Measurements from ENCODE around the gene RASSF8.

The RASSF8 gene

DNA sequence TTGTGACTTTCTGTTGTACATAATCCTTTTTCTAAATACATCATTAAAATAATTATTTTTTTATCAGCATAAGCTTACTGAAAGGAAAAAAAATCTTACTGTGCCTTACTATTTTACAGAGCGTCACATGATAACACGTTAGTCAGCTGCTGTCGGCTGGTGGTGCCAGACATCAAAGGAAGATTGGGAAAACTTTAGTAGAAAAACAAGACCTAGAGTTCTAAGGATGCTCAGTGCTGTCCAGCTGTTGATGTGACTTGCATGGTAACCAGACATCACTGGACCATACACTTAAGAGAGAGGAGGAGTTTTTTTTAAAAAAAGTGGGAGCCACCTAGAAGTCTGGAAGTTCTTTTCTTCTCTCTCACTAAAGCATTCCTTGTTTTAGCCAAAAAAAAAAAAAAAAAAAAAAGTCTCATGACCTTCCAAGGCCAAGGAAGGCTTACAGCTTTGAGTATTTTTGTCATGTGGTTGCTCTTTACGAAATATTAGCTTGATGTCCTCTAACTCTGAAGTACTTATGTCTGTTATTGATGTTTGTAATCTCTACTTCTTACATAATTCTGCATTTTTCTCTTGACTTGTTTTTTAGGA, 4.5 kb downstream of the RASSF8 start:
- no peak for DNase-seq

DNA sequence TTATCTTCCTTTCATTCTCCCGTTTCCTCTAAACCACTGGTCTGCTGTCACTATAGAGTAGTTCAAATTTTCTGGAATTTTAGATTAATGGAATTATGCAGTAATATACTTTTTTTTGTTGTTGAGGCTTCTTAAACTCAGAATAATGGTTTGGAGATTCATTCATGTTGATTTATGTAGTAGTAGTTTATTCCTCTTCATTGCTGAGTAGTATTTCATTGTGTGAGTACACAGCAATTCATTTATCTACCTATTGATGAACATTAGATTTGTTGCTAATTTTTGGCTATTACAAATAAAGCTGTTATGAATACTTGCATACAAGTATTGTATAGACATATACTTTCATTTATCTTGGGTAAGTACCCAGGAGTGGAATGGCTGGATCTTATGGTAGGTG, 7.2 kb downstream of the RASSF8 start:
- DNase-seq = no peak

DNA sequence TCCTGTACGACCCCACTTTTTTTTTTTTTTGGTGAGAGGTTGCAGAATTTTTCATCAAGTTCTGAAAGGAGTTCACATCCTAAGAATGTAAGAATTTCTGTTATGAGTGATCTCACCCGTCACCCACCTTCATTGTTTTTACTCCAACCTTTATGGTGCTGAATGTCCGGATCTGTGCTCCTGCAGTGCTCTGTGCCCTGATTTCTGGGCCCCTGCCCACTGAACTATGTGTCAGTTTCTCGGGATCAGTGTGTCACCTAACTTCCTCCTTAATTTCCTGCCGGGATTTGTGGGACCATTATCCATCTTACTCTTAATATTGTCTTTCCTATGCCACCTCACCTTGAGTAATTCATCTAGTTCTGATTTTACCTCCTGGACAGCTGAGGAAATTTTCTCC, 11.6 kb downstream of the RASSF8 start:
- no peak for DNase-seq

DNA sequence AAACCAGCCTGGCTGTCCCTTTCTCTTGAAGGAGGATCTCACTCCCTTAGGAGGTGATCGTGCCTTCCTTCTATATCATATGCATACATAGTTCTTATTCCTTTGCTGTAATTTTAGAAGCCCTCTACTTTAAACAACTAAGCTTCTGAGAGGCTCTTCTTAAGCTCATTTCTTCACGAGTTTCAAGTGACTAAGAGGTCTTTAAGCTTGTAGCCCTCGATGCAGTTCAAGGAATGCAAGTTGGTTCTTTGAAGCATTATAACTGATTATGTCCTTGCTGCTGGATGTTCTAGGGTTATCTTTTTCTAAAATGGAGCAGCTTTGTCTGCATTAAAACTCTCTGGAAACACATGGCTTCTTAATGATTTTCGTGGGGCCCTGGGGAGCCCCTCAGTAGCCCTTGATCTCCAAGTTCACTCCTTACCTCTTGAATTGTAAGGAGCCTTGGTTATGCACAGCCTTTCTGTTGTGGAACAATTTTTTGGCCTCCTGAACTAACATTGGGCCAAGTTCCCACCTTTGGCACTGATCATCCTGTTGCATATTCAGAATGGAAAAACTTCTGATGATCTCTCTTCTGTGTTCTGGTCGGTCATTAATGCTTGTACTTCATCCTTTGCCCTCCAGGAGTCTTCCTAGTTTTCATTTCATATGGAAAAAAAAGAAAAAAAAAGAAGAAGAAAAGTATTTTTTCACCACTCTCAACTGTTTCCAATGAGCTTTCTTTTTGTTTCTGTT, 12.6 kb downstream of the RASSF8 start:
- no peak for DNase-seq

DNA sequence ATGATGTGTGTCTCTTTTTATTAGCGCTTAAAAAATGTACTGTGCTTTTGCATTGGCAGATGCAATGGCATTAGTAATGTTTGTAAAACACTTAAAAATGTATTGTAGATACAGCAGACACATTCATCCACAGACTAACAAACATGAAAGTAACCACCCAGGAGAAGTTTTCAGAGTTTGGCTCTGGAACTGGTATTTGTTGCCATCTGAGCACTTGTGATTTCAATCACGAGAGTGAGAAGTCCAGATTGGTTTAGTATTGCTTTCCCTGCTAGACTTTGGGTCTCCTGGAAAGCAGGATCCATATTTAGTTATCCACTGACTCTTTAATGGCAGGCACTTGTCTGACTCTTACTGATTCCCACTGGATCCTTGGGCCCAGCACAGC, 13.2 kb downstream of the RASSF8 start:
- no peak for DNase-seq

DNA sequence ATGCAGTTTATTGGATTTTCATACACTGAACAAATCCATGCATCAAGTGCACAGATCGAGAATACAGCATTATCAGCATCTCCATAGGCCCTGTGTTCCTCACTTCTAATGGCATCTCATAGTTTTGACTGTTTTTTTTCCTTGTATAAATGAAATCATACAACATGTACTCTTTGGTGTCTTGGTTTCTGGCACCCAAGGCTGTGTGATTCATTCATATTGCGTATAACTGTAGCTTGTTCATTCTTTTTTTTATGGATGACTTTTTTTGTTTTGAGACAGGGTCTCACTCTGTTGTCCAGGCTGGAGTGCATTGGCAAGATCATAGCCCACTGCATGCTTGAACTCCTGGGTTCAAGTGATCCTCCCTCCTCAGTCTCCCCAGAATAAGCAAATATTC, 14.3 kb downstream of the RASSF8 start:
- DNase-seq = no peak

DNA sequence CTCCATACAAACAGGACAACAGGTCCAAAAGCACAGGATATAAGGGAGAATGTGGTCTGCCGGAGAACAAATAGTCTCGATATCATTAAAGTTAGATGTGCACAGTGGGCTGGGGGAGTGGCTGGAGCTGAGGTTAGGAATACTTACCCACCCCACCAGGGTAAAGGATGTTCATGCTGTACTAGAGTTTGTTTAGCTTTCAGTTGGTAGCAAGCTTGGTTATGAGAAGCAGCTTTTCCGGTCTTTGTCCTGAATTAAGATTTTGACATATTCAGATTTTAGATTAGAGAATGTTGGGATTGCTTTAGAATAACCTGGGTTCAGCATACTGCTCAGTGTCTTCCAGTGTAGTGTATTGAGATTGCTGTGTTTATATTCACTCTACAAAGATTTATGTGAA, 16.7 kb downstream of the RASSF8 start:
- DNase-seq = no peak

DNA sequence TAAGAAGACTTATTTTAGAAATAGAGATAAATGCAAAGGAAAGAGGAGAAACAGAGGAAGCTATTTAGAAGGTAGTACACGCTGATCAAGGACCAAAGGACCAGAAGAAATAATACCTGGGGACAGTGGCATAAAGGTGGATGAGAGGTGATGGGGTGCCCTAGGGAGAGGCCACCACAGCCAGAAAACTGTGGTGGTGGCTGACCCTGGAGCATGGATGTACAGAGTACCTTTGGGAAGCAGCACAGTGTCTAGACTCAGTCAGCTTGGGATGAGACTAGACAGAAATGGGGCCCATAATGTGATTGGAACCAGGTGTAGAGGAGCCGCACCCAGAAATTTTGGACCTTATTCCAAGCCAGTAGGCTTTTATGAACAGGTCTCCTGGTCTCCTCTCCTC, 17.2 kb downstream of the RASSF8 start:
- no peak for DNase-seq

DNA sequence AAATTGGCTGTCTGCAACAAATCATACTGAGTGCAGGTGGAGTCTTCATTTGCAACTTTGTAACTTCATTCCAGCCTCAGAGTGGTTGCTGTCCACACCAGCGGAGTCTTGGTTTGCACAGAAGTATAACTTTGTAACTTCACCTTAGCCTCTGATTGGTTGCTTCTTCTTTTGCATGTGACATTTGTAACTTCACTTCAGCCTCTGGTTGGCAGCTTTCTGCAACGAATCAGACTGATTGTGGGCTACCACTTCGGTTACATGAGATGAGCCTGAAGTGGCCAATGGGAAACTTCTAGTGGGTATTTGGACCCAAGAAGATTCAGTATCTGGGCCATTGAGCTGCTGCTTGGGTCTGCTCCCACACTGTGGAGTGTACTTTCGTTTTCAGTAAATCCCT, 17.8 kb downstream of the RASSF8 start:
- no peak for DNase-seq

DNA sequence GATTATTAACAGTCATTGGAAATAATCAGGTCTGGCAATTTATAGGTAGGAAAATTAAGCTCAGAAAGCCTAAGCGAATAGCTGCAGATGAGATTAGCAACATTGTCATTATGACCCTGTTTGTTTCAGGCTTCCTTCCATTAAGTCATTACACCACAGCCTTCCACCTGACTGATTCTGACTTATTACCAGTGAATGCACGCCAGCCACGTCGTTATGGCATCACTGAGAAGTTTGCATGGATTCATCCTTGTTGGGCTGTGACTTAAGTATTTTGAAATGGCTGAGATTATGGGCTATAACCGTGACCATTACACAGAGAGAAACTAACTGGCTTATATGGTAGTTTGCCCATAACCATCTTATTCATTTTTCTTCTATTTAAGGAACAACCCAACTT, 18.6 kb downstream of the RASSF8 start:
- no peak for DNase-seq

DNA sequence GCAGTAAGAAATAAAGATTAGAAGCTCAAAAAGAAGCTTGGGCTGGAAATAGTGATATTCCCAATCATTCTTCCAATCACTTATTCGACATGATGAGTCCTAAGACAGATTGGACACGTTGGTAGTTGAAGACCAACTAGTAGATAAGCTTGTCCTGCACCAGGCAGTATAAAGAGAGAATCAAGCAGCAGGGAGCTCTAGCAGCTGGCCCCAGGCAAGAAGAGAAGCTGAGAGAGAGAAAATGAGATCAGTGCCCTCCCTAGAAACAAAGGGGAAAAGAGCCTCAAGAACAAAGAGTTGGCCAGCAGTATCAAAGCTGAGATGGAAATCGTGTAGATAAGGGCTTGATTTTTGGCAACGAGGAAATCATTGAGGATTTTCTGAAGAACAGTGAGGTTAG, 20.6 kb downstream of the RASSF8 start:
- DNase-seq = no peak

DNA sequence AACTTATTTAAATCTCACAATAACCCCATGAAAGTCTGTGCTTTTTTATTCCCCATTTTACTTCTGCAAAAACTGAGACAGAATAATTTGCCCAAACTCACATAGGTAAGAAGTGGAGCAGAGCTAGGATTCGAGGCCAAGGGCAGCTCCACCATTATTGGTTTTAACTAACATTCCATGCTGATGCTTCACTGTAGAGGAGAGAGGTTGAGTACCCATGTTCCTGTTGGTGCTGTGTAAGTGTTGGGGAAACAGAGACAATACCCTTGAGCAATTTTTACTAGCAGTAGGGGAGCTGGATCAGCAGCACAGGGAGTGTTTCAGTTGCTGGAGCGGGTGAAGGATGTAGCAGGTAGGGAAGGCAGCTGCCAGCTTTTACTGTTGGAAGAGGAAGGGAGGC, 21.1 kb downstream of the RASSF8 start:
- no peak for DNase-seq

DNA sequence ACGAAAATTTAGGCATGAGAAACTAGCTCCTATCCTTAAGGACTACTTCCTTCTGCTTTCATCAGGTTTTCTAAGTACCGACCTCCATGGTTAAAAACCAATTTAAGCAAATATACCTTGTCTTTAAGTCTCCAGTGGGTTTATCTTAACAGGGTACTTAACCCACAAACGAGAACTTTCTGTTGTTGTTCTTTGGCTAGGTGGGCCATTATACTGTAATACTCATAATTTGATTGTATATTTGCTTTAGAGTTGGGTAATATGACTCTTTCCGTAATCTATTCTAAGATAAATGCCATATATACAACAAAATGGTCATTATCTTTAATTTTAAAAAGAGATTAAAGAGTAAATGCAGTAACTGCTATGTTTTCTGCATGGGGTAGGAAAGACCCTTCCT, 21.6 kb downstream of the RASSF8 start:
- DNase-seq = no peak

DNA sequence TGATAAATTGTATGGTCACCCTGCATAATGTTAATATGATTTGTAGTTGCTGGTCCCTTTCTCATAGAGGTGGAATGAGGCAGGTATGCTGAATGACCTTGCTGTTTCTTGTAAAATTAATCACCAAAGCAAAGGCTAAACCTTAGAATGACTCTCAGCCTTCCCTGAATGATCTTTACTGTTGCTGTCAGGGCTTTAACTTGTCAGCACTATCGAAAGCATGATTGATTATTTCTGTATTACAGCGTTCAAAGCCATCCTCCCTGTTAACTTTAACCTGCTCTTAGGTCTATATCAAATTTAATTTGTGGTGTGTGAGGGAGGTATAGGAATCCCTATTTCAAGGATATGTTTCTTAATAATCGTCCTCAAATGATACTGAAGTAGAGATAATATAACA, 23.1 kb downstream of the RASSF8 start:
- no peak for DNase-seq

DNA sequence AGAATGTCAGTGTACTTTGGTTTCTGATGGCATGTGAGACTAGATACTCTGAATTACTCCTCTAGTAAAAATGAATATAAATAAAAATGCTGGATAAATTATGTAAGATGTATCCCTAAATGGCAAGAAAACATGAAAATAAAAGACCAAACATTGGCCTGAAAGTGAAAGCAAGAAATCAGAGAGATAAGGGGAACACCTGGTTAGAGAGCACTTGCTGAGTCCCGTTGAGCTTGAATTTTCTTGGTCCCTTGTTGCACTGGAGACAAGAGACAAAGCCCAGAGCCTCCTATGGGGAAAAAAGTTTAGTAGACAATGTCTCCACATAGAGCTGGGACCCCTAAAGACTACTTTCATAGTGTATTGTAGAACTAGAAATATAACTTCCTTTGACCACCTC, 23.9 kb downstream of the RASSF8 start:
- no peak for DNase-seq

DNA sequence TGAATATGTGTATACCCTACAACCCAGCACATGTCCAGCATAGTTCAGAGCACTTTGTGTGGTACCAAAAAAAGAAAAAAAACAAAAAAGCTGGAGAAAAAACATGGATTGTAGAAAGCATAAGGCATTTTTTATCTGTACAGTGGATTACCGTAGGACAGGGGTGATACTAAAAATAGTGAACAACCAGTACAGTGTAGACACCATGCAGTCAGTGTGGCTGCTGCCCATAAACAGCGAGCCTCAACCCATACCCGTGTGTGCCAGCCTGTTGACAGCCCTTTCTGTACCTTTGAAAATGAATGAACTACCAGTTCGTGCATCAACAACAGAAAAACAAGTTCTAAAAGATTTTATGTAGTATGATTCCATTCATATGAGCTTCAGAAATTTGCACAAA, 25.1 kb downstream of the RASSF8 start:
- DNase-seq = no peak

DNA sequence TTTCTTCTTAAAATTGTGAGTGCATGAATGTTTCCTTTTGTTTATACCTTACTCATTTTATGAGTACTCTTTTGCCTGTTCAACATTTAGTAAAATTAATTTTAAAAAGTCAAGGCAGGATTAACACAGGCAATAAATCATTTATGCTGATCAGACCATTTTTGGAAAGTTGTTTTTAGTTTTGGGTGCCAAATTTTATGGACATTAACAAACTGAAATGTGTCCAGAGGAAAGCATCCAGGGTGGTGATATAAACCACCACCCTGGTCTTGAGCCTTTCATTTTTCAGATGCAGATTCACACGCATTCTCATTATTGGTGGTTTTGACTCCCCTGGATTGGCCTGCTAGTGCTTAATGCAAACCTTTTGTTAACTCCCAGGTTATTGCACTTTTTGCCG, 26.3 kb downstream of the RASSF8 start:
- no peak for DNase-seq

DNA sequence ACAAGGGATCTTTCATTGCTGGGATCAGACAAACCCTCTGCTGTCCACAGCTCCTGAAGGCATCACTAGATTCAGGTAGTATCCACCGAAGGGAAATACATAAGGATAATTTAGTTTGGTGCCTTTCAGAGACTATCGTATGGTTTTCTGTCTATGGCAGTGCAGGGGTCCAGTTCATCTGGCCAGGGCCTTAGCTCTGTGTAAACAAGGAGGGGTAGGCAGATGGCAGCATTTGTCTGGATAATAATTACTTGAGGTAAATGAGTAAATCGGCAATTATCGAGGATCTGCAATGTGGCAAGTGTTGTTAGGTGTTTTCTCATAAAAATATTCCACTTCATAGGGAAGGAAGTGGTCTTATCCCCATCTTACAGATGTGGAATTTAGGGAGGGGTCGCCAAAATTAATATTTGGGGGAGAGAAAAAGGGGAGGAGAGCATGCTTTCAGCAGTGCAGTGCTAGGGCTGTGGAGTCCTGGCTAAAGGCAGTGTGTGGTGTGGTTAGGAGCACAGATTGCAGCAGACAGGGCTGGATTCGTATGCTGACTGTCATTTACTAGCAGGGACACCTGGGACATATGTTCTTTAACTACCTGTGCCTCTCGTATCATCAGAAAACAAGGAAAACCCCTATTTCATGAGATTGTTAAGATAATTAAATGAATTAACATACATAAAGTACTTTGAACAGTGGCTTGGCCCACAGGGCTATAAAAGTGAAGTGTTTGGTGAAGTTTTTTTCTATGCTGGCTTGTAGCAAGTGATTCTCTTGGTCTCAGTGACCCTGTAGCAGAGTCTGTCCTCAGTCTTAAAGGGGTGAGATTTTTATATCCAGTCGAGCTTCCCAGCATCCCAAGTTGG, 27.1 kb downstream of the RASSF8 start:
- no peak for DNase-seq

DNA sequence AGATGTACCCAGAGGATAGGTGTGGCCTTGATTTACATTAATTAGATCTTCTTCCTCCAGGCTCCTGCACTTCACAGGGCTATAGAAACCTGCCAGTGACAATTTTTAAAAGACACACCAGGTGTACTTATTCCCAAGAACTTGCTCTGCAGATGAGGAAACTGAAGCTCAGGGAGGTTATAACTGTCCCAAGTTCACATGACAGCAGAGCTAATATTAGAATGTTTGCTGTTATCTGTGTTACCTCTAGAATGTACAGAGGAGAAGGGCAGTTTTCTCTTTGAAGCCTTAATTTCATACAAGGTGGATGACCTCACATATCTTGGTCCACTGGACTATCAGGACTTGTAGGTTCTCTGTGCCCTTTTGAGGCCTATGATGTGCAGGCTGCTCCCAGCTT, 27.7 kb downstream of the RASSF8 start:
- DNase-seq = no peak

DNA sequence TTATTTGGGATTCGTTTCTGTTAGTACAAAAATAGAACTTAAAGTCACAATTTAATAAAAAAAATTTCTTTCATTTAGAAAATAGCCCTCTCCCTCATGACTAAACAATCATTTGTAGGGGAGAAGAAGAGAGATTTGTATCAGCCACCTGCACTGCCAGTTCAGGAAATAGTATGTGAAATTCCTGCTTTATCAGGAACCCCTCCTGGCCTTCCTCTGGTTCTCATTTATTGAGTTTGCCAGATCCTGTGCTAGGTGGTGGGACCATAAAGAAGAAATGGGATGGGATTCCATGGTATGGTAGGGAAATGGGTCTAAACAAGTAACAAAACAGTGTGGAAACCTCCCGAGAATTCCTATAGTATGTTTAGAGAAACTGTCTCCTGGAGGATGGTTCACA, 30.0 kb downstream of the RASSF8 start:
- DNase-seq = no peak

DNA sequence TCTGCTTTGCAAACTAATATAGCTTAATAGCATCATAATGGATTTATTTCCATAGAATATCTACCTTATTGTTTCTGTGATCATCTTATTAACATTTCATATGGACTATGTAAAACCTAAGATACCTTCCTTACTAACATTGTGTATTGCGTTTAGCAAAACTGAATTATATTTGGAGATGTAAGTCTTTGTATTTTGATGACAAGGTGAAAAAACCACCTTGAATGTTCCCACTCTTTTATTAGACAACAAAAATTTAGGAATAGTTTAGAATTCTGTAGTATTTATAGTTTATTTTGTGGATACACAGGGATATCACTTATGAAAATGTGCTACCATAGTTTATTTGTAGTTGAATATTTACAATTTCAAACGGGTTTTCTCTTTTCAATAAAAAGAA, 32.0 kb downstream of the RASSF8 start:
- no peak for DNase-seq

DNA sequence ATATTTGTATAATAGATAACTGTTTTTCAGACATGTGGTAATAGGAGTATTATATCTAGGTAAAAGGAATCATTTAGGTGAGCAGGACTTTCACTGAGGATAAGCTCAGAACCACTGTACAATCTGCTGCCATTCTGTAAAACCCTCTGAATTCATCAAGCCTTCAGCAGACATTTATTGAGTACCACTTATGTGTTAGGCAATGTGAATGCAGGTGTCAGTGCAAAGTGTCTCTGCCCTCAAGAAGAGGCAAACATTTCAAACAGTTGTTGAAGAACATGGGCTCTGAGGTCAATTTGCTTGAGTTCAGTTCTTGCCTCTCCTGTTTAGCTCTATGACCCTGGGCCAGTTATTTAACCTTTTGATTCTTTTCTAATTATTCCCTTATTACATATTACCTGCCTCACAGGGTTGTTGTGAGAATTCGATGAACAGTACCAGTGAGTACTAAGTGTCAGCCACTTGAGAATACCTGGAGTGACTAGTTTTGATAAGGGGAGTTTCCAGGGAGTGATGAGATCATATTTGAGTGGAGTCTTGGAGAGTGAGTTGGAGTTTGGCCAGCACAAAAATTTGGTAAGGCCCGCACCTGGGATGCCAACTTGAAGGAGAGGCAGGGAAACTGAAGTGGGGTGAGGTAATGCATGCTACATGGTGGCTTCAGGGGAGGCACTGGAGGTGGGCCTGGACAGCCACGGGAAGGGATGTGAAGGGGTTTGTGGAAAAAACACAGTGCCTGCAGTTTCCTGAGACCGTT, 33.7 kb downstream of the RASSF8 start:
- DNase-seq = no peak

DNA sequence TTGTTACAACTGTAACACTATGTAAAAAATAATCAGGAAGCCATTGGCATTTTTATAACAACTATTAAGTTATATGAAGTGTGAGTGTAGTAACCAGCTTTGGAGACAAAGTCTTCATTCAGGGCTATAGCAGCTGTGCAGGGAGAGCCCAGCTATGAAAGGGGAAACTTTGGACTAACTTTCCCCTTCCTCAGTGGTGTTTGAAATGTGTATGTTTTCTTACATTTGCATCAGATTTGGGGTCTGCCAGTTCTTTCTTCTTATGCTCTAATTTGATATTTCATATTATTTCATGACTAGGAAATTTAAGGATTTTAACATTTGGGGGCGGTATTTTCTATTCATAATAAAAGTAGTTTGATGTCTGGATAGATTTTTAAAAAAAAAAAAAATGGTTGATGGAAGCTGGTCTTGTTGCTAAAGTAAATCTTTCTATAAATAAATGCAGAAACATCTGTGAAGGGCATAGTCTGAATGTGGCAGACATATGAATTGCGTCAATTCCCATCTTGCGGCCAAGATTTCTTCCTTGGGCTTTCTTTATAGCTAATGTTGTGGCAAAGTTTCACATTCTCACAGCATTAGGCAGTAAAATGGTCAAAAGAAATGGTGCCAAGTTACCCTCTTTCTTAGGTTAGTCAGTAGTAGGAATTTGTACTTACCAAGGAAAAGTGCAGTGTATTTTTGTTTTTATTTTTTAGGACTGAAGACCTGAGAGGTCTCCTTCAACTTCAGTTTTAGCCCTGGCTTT, 35.6 kb downstream of the RASSF8 start:
- DNase-seq = no peak

All from NCI-H526 treated with DMSO at 0.1 percent for 48 hours (cell line).